GM12878 (cell line): ENCODE results near the gene TLL2. TPM values are rescaled to one million over a fixed set of nuclear protein-coding genes. Genes with fewer than 3 reads are reported as not detected.

Experiments
- ATAC-seq: fragments of 200-7000 bp; cut with Tn5 transposase; 3 replicates; pipeline ENCODE4 v1.9.1; 2020; ENCODE audit warnings: mild to moderate bottlenecking, moderate library complexity
- BruUV-seq: library from RNA; stranded (reverse); fragments of 400-500 nt; replicated peaks from 2 replicates; lab custom pipeline; 2021; lab: Mats Ljungman, UMichigan
- CTCF ChIA-PET: fragments of 300-600 bp; sonication (Branson Sonifier 250); formaldehyde crosslinking; extraction: SDS; loops from one replicate; lab custom pipeline; 2021; ENCODE audit warnings: inconsistent platforms; lab: Yijun Ruan, JAX
- POLR2A ChIA-PET: fragments of 350-600 bp; formaldehyde crosslinking; extraction: SDS; loops from one replicate; lab custom pipeline; 2021; ENCODE audit warnings: inconsistent platforms; lab: Charles Lee
- RAD21 ChIA-PET: fragments of 300-600 bp; sonication (Branson Sonifier 250); formaldehyde crosslinking; loops from one replicate; lab custom pipeline; 2023; ENCODE audit warnings: antibody characterized with exemption; ENCODE audit not compliant: unreplicated experiment; lab: Charles Lee
- SMC1A ChIA-PET: fragments of 300-600 bp; sonication (Branson Sonifier 250); formaldehyde crosslinking; loops from one replicate; lab custom pipeline; 2023; ENCODE audit not compliant: unreplicated experiment, uncharacterized antibody; lab: Charles Lee
- DNase-seq: peaks from one replicate; pipeline ENCODE4 v3.0.0-alpha.2; 2011; ENCODE audit warnings: low read depth, low spot score
- FAIRE-seq: peaks from 3 replicates; lab custom pipeline; 2011; peaks lifted over from hg19 to GRCh38; lab: Jason Lieb, UNC
- H2AFZ ChIP-seq: 2 replicates; pipeline ENCODE4 v1.6.0; 2011; ENCODE audit warnings: low read depth, low read length, control low read depth; ENCODE audit not compliant: control insufficient read depth
- H3K27ac ChIP-seq: 2 replicates; pipeline ENCODE4 v1.5.1; 2011; ENCODE audit warnings: control low read depth; ENCODE audit not compliant: control insufficient read depth, insufficient read depth
- H3K27me3 ChIP-seq, 2 experiments: replicated peaks in 1 of 2; 2 replicates each; pipeline versions ENCODE4 v1.6.0 to v1.6.1; 2011; ENCODE audit warnings: low read length in 1 of 2; ENCODE audit not compliant: control insufficient read depth in 2 of 2, insufficient read depth in 2 of 2
- H3K36me3 ChIP-seq, 2 experiments: 2 replicates each; pipeline ENCODE4 v1.5.1; 2011; ENCODE audit warnings: low read length in 1 of 2; ENCODE audit not compliant: control insufficient read depth in 2 of 2, insufficient read depth in 2 of 2
- H3K4me1 ChIP-seq: 2 replicates; pipeline ENCODE4 v1.6.1; 2011; ENCODE audit warnings: mild to moderate bottlenecking, low read length, moderate library complexity, mixed read lengths; ENCODE audit not compliant: control insufficient read depth, insufficient read depth
- H3K4me2 ChIP-seq: 2 replicates; pipeline ENCODE4 v1.6.0; 2011; ENCODE audit warnings: control low read depth; ENCODE audit not compliant: control insufficient read depth, insufficient read depth
- H3K4me3 ChIP-seq: fragments of 200-600 bp; sonication (generic); 2 replicates; pipeline ENCODE4 v1.5.1; 2016
- H3K79me2 ChIP-seq: 2 replicates; pipeline ENCODE4 v1.6.0; 2011; ENCODE audit warnings: low read length; ENCODE audit not compliant: control insufficient read depth, insufficient read depth
- H3K9ac ChIP-seq: 2 replicates; pipeline ENCODE4 v1.8.0; 2011; ENCODE audit warnings: low read length, control low read depth, mixed read lengths; ENCODE audit not compliant: control insufficient read depth, insufficient read depth
- H3K9me3 ChIP-seq: replicated peaks from 3 replicates; pipeline ENCODE4 v1.5.1; 2011; ENCODE audit warnings: mild to moderate bottlenecking, low read length; ENCODE audit not compliant: control insufficient read depth, insufficient read depth
- H4K20me1 ChIP-seq: 2 replicates; pipeline ENCODE4 v1.6.0; 2011; ENCODE audit not compliant: control insufficient read depth, insufficient read depth
- ASH2L ChIP-seq: fragments of 300-600, 200-600 bp; sonication (generic); IDR thresholded peaks from 2 replicates; pipeline ENCODE4 v1.6.1; 2017; ENCODE audit warnings: low read depth, mild to moderate bottlenecking, borderline replicate concordance
- NFYA ChIP-seq: IDR thresholded peaks from 2 replicates; pipeline ENCODE4 v1.6.1; 2011; ENCODE audit warnings: low read depth, mild to moderate bottlenecking, low read length, improper control_type of control experiment, borderline replicate concordance
- NFYB ChIP-seq: IDR thresholded peaks from 2 replicates; pipeline ENCODE4 v1.6.1; 2011; ENCODE audit warnings: low read depth, mild to moderate bottlenecking, low read length, improper control_type of control experiment, moderate library complexity; ENCODE audit not compliant: insufficient read depth
- POLR2A ChIP-seq: IDR thresholded peaks from 2 replicates; pipeline ENCODE4 v1.6.1; 2011; ENCODE audit warnings: low read depth, mild to moderate bottlenecking, low read length
- RAD21 ChIP-seq: IDR thresholded peaks from 2 replicates; pipeline ENCODE4 v1.6.1; 2011; ENCODE audit warnings: mild to moderate bottlenecking, low read depth, low read length, moderate library complexity; ENCODE audit not compliant: insufficient read depth
- RBBP5 ChIP-seq: fragments of 200-600 bp; sonication (generic); conservative IDR thresholded peaks from 2 replicates; pipeline ENCODE4 v1.6.1; 2016
- SIX5 ChIP-seq: IDR thresholded peaks from 2 replicates; pipeline ENCODE4 v1.6.1; 2011; ENCODE audit warnings: mild to moderate bottlenecking, low read depth, low read length, moderate library complexity; ENCODE audit not compliant: severe bottlenecking
- SMAD1 ChIP-seq: fragments of 450-650 bp; IDR thresholded peaks from 2 replicates; pipeline ENCODE4 v1.6.1; 2018; ENCODE audit warnings: mild to moderate bottlenecking, low read depth; ENCODE audit not compliant: partially characterized antibody
- SPI1 ChIP-seq: IDR thresholded peaks from 2 replicates; pipeline ENCODE4 v1.6.1; 2011; ENCODE audit warnings: low read depth, mild to moderate bottlenecking, low read length, moderate library complexity, borderline replicate concordance; ENCODE audit not compliant: insufficient read depth
- TBL1XR1 ChIP-seq: IDR thresholded peaks from 2 replicates; pipeline ENCODE4 v1.6.1; 2012; ENCODE audit warnings: low read depth, low read length, improper control_type of control experiment
- ZNF217 ChIP-seq: fragments of 450-650 bp; IDR thresholded peaks from 2 replicates; pipeline ENCODE4 v1.6.1; 2017; ENCODE audit warnings: antibody characterized with exemption, mild to moderate bottlenecking
- ZNF622 ChIP-seq: fragments of 450-650 bp; IDR thresholded peaks from 2 replicates; pipeline ENCODE4 v1.6.1; 2017; ENCODE audit warnings: mild to moderate bottlenecking, inconsistent platforms
- WGBS: methylation state at CpG from one replicate; pipeline ENCODE4 v1.1.6; 2016; ENCODE audit warnings: low lambda C conversion rate; ENCODE audit not compliant: insufficient replicate concordance, insufficient coverage; ENCODE audit errors: missing lambda C conversion rate; 5-methylcytosine and 5-hydroxymethylcytosine counted together
- in situ Hi-C: fragments of 300-500 bp; cut with MboI; formaldehyde crosslinking; loops from 9 replicates; pipeline ENCODE4 v1.14.3; 2018; ENCODE audit warnings: mixed read lengths
- intact Hi-C: fragments of 100-400 bp; cut with micrococcal nuclease; formaldehyde crosslinking; loops from one replicate; pipeline ENCODE4 v1.14.2; 2022; ENCODE audit not compliant: unreplicated experiment
- polyA plus RNA-seq, 11 experiments: library from polyadenylated mRNA; depleted of rRNA in 4 of 11; unstranded in 6 of 11; stranded (reverse) in 5 of 11; fragments of >200 nt; fragmentation: Nextera tagmentation in 4 of 11; fragmentation: Illumina TruSeq in 1 of 11; extraction: Ambion mirVana in 4 of 11; extraction: Trizol in 1 of 11; gene quantifications; 1 replicate in 1 of 11; 2 replicates in 10 of 11; pipeline versions ENCODE4 v1.2.1 to v1.2.3, GENCODE V29; 2011 to 2016; ENCODE audit warnings: inconsistent platforms in 2 of 11, missing spikeins in 2 of 11, low read depth in 1 of 11
- total RNA-seq, 4 experiments: library from RNA; depleted of rRNA in 3 of 4; stranded (reverse); fragments of >200 nt in 3 of 4; fragmentation: Illumina TruSeq in 1 of 4; extraction: Trizol in 1 of 4; gene quantifications; 2 replicates each; pipeline versions ENCODE4 v1.2.1 to v1.2.3, GENCODE V29; 2013 to 2021
- TF ChIP-seq, protein P1 (sequence below): fragments of 450-650 bp; IDR thresholded peaks from 2 replicates; pipeline ENCODE4 v1.6.1; 2014; ENCODE audit warnings: mild to moderate bottlenecking
- TF ChIP-seq, protein P2 (sequence below): fragments of 450-650 bp; IDR thresholded peaks from 2 replicates; pipeline ENCODE4 v1.6.1; 2016; ENCODE audit warnings: mild to moderate bottlenecking

TLL2 gene
- total and polyA plus RNA-seq, 10 of the 15 experiments (the other 5 are each of a cell fraction or from before 2014, with no cell fraction given): 0.02 to 2.1 (median 0.52) TPM

- no peak overlapping the region for H3K27ac ChIP-seq
- H3K4me1 ChIP-seq: peaks cover 11% of the 10 kb centered on the region
- ChIA-PET CTCF (interaction anchor here (1.2 kb wide), 1 partner anchor 11 kb away, joined by 3 read pairs; no protein-coding TSS in a partner anchor), RAD21 (no interaction called here), SMC1A (interaction anchor here (0.8 to 0.9 kb wide), 3 partner anchors 9 to 14 kb away, joined by 3 read pairs; no protein-coding TSS in a partner anchor), POLR2A (no interaction called here)
- intact Hi-C loops: no loop called here
- no peak for TF ChIP-seq POLR2A
- TF ChIP-seq, protein P1, sequence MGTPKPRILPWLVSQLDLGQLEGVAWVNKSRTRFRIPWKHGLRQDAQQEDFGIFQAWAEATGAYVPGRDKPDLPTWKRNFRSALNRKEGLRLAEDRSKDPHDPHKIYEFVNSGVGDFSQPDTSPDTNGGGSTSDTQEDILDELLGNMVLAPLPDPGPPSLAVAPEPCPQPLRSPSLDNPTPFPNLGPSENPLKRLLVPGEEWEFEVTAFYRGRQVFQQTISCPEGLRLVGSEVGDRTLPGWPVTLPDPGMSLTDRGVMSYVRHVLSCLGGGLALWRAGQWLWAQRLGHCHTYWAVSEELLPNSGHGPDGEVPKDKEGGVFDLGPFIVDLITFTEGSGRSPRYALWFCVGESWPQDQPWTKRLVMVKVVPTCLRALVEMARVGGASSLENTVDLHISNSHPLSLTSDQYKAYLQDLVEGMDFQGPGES: no peak
- TF ChIP-seq, protein P2, sequence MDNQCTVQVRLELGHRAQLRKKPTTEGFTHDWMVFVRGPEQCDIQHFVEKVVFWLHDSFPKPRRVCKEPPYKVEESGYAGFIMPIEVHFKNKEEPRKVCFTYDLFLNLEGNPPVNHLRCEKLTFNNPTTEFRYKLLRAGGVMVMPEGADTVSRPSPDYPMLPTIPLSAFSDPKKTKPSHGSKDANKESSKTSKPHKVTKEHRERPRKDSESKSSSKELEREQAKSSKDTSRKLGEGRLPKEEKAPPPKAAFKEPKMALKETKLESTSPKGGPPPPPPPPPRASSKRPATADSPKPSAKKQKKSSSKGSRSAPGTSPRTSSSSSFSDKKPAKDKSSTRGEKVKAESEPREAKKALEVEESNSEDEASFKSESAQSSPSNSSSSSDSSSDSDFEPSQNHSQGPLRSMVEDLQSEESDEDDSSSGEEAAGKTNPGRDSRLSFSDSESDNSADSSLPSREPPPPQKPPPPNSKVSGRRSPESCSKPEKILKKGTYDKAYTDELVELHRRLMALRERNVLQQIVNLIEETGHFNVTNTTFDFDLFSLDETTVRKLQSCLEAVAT: no peak
- no peak for TF ChIP-seq SIX5
- no peak for TF ChIP-seq RAD21
- TF ChIP-seq NFYA: no peak
- no peak for TF ChIP-seq ASH2L
- TF ChIP-seq SPI1: no peak
- no peak for TF ChIP-seq SMAD1
- TF ChIP-seq TBL1XR1: no peak
- TF ChIP-seq ZNF217: no peak
- TF ChIP-seq NFYB: no peak
- no peak for TF ChIP-seq ZNF622
- TF ChIP-seq RBBP5: no peak
- H4K20me1 ChIP-seq: no peaks in the 10 kb centered on the region
- no peaks in the 10 kb centered on the region for H3K27me3 ChIP-seq
- H2AFZ ChIP-seq: no peak overlapping the region
- in situ Hi-C loops: no loop called here
- H3K4me2 ChIP-seq: no peak overlapping the region
- H3K36me3 ChIP-seq: no peaks in the 10 kb centered on the region
- no TSS peak for BruUV-seq
- no peaks in the 10 kb centered on the region for H3K79me2 ChIP-seq
- FAIRE-seq (no peak), ATAC-seq (no peak), DNase-seq (no peak)
- H3K9me3 ChIP-seq: no peaks in the 10 kb centered on the region
- no peak overlapping the region for H3K9ac ChIP-seq
- 27% methylated on average over 7 of the region's 7 CpGs for WGBS
- H3K4me3 ChIP-seq: no peak overlapping the region
Measured at GRCh38 chr10:96452494-96453153, 61.1 kb downstream of the TLL2 start.
